ENCODE measurements around the gene FCN1. TPM values are rescaled to one million over a fixed set of nuclear protein-coding genes. Genes with fewer than 3 reads are reported as not detected.
A peak's percentile ranks its signal among the peaks of the same experiment; 100 is the strongest.

The FCN1 gene
- total and polyA plus RNA-seq, 4 donors: 0.08 to 13.8 (median 0.87) TPM

DNA sequence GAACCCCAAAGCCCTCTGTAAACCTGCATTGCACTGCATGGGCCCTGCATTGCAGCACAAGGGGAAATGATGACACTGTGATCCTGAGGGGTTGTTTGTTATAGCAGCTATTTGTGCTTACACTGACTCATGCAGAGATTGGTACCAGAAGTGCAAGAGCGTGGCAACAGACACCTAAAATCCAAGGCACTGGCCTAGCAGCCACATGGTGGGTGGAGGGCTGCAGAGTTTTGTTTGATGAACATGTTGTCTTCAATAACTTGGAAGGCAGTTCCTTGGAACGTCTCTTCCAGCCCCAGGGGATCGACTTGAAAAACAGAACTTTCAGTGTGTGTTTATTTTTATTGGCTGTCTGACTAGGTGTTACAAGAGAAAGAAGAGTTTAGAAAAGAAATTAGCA lies 22.6 kb downstream of the FCN1 start:
- DNase-seq (ENCODE audit: low read depth in 4 of 6, low spot score in 6 of 6): peak in 2 of 6 donors; percentile 13 to 84
- H3K27ac ChIP-seq (ENCODE audit: low read depth, low read length): no peak overlapping the region
- no peaks in the 10 kb centered on the region for H3K36me3 ChIP-seq (ENCODE audit: control insufficient read depth, insufficient read depth, low read length)
- H3K4me1 ChIP-seq (ENCODE audit: control insufficient read depth, insufficient read depth, low read length): peaks cover 6% of the 10 kb centered on the region
- H3K9me3 ChIP-seq (ENCODE audit: control insufficient read depth, insufficient read depth, low read length): no peaks in the 10 kb centered on the region
- H3K4me3 ChIP-seq (ENCODE audit: low read depth, low read length): no peak overlapping the region
- WGBS (ENCODE audit: insufficient coverage): 58% methylated on average over 3 of the region's 3 CpGs
- no peaks in the 10 kb centered on the region for H3K27me3 ChIP-seq (ENCODE audit: control insufficient read depth, insufficient read depth, low read length)

DNA sequence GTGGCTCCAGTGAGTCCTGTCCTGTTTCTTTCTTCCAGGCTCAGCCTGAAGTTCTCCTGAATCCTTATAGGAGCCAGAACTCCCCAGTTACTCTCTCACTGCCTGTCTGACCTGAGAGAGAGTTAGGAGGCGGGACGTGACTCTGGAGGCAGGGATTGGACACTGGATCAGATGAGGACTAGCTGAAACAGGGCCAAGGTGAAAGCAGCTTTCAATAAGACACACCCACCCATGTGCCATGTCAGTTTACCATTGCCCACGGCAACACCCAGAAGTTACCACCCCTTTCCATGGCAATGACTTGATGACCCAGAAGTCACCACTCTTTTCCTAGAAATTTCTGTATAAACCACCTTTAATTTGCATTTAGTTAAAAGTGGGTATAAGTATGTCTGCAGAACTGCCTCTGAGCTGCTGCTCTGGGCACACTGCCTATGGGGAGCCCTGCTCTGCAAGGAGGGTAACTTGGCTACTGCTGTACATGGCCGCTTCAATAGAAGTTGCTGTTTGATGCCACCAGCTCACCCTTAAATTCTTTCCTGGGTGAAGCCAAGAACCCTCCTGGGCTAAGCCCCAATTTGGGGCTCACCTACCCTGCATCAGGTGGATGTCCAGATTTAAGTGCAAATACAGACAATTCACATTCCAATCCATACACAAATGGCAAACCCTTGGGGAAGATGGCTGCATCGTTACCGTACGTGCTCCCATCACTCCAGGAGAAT lies 23.4 kb downstream of the FCN1 start:
- 100% methylated on average over 1 of the region's 7 CpGs for WGBS (ENCODE audit: insufficient coverage)
- Histone ChIP-seq H3K4me1 (ENCODE audit: control insufficient read depth, insufficient read depth, low read length) (peaks cover 6% of the 10 kb centered on the region), H3K27me3 (ENCODE audit: control insufficient read depth, insufficient read depth, low read length) (no peaks in the 10 kb centered on the region), H3K4me3 (ENCODE audit: low read depth, low read length) (no peak overlapping the region), H3K27ac (ENCODE audit: low read depth, low read length) (no peak overlapping the region), H3K36me3 (ENCODE audit: control insufficient read depth, insufficient read depth, low read length) (no peaks in the 10 kb centered on the region), H3K9me3 (ENCODE audit: control insufficient read depth, insufficient read depth, low read length) (no peaks in the 10 kb centered on the region)
- no peak for DNase-seq (ENCODE audit: low read depth in 4 of 6, low spot score in 6 of 6)

DNA sequence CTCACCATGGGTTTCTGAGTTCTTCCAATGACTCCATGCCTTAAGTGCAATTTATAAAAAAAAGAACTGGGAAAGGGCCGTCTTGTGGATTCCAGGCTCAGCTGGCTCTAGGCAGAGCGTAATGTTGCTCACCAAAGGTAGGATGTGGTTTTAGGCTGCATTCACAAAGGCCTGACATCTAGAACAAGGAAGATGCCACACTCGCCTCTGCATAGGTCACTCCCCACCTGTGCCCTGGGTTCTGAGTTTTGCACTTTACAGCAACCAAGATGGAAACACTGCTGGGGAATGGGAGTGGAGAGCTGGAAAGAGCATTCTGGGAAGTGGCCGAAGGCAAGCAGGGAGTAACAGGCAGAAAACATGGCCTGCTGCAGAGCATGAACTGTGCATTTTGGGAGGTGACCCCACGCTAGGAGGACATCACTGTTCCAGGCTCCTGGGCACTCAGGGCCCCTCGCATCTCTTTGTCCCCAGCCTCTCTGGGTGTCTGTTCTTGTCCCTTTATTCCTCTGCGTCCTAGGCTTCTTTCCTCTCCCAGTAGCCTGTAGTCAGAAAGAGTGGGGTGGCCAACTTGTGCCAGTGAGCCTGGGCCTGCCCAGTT lies 24.8 kb downstream of the FCN1 start:
- H3K27ac ChIP-seq (ENCODE audit: low read depth, low read length): no peak overlapping the region
- H3K4me1 ChIP-seq (ENCODE audit: control insufficient read depth, insufficient read depth, low read length): peaks cover 6% of the 10 kb centered on the region
- WGBS (ENCODE audit: insufficient coverage): 92% methylated on average over 6 of the region's 7 CpGs
- H3K4me3 ChIP-seq (ENCODE audit: low read depth, low read length): no peak overlapping the region
- no peaks in the 10 kb centered on the region for H3K9me3 ChIP-seq (ENCODE audit: control insufficient read depth, insufficient read depth, low read length)
- DNase-seq (ENCODE audit: low read depth in 4 of 6, low spot score in 6 of 6): no peak
- no peaks in the 10 kb centered on the region for H3K27me3 ChIP-seq (ENCODE audit: control insufficient read depth, insufficient read depth, low read length)
- H3K36me3 ChIP-seq (ENCODE audit: control insufficient read depth, insufficient read depth, low read length): no peaks in the 10 kb centered on the region

DNA sequence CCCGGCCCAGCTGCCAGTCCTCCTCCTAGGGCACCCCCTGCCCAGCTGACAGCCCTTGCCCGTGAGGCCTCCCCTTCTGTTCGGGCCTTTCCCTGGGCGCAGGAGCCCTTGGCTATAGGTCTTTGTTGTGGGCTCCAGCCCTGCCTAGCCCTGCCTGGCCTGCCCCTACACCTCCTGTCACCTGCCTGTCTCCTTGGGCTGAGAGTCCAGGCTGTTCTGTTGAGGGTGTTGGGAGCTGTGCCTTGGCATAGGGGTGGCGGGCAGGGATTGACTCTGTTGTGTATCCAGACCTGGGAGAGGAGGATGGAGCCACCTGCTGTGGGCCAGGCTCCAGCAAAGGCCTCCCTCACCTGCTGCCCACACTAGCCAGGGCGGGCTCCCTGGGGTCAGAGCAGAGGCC lies 25.5 kb downstream of the FCN1 start:
- peaks cover 6% of the 10 kb centered on the region for H3K4me1 ChIP-seq (ENCODE audit: control insufficient read depth, insufficient read depth, low read length)
- H3K4me3 ChIP-seq (ENCODE audit: low read depth, low read length): no peak overlapping the region
- no peaks in the 10 kb centered on the region for H3K9me3 ChIP-seq (ENCODE audit: control insufficient read depth, insufficient read depth, low read length)
- H3K27ac ChIP-seq (ENCODE audit: low read depth, low read length): no peak overlapping the region
- H3K36me3 ChIP-seq (ENCODE audit: control insufficient read depth, insufficient read depth, low read length): no peaks in the 10 kb centered on the region
- no peaks in the 10 kb centered on the region for H3K27me3 ChIP-seq (ENCODE audit: control insufficient read depth, insufficient read depth, low read length)
- 100% methylated on average over 3 of the region's 6 CpGs for WGBS (ENCODE audit: insufficient coverage)
- DNase-seq (ENCODE audit: low read depth in 4 of 6, low spot score in 6 of 6): no peak

GRCh38 chr9:134891713-134892112 lies 26.0 kb downstream of the FCN1 start:
- Histone ChIP-seq H3K9me3 (ENCODE audit: control insufficient read depth, insufficient read depth, low read length) (no peaks in the 10 kb centered on the region), H3K4me1 (ENCODE audit: control insufficient read depth, insufficient read depth, low read length) (peaks cover 6% of the 10 kb centered on the region), H3K27me3 (ENCODE audit: control insufficient read depth, insufficient read depth, low read length) (no peaks in the 10 kb centered on the region), H3K4me3 (ENCODE audit: low read depth, low read length) (no peak overlapping the region), H3K27ac (ENCODE audit: low read depth, low read length) (no peak overlapping the region), H3K36me3 (ENCODE audit: control insufficient read depth, insufficient read depth, low read length) (no peaks in the 10 kb centered on the region)
- WGBS (ENCODE audit: insufficient coverage): 84% methylated on average over 5 of the region's 5 CpGs
- no peak for DNase-seq (ENCODE audit: low read depth in 4 of 6, low spot score in 6 of 6)

DNA sequence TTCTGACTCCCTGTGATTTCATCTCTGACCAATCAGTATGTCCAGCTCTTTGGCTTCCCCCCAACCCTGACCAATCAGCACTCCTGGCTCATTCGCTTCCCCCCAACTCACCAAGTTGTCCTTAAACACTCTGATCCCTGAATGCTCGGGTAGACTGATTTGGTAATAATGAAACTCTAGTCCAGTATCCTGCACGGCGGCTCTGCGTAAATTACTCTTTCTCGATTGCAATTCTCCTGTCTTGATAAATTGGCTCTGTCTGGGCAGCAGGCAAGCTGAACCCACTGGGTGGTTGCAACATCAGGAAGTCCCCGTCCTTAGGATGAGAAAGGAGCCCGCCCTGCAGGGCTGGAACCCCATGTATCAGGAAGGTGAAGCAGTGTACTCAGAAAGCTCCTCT lies 26.7 kb downstream of the FCN1 start:
- WGBS (ENCODE audit: insufficient coverage): 54% methylated on average over 4 of the region's 8 CpGs
- peak in 1 of 6 donors; percentile 8 for DNase-seq (ENCODE audit: low read depth in 4 of 6, low spot score in 6 of 6)
- Histone ChIP-seq H3K27me3 (ENCODE audit: control insufficient read depth, insufficient read depth, low read length) (no peaks in the 10 kb centered on the region), H3K4me3 (ENCODE audit: low read depth, low read length) (no peak overlapping the region), H3K4me1 (ENCODE audit: control insufficient read depth, insufficient read depth, low read length) (peaks cover under 1% of the 10 kb centered on the region), H3K27ac (ENCODE audit: low read depth, low read length) (no peak overlapping the region), H3K36me3 (ENCODE audit: control insufficient read depth, insufficient read depth, low read length) (no peaks in the 10 kb centered on the region), H3K9me3 (ENCODE audit: control insufficient read depth, insufficient read depth, low read length) (no peaks in the 10 kb centered on the region)

DNA sequence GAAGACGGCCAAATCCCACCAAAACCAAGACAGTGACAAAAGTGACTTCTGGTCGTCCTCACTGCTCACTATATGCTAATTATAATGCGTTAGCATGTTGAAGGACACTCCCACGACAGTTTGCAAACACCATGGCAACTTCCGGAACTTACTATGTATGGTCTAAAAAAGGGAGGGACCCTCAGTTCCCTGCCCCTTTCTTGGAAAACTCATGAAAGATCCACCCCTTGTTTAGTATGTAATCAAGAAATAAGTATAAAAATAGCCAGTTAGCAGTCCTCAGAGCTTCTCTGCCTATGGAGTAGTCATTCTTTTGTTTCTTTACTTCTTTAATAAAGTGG lies 27.6 kb downstream of the FCN1 start:
- no peaks in the 10 kb centered on the region for H3K9me3 ChIP-seq (ENCODE audit: control insufficient read depth, insufficient read depth, low read length)
- no CpG with 5 or more reads among the region's 5 CpGs for WGBS (ENCODE audit: insufficient coverage)
- no peak overlapping the region for H3K4me3 ChIP-seq (ENCODE audit: low read depth, low read length)
- no peaks in the 10 kb centered on the region for H3K4me1 ChIP-seq (ENCODE audit: control insufficient read depth, insufficient read depth, low read length)
- H3K27me3 ChIP-seq (ENCODE audit: control insufficient read depth, insufficient read depth, low read length): no peaks in the 10 kb centered on the region
- no peaks in the 10 kb centered on the region for H3K36me3 ChIP-seq (ENCODE audit: control insufficient read depth, insufficient read depth, low read length)
- no peak for DNase-seq (ENCODE audit: low read depth in 4 of 6, low spot score in 6 of 6)
- H3K27ac ChIP-seq (ENCODE audit: low read depth, low read length): no peak overlapping the region

DNA sequence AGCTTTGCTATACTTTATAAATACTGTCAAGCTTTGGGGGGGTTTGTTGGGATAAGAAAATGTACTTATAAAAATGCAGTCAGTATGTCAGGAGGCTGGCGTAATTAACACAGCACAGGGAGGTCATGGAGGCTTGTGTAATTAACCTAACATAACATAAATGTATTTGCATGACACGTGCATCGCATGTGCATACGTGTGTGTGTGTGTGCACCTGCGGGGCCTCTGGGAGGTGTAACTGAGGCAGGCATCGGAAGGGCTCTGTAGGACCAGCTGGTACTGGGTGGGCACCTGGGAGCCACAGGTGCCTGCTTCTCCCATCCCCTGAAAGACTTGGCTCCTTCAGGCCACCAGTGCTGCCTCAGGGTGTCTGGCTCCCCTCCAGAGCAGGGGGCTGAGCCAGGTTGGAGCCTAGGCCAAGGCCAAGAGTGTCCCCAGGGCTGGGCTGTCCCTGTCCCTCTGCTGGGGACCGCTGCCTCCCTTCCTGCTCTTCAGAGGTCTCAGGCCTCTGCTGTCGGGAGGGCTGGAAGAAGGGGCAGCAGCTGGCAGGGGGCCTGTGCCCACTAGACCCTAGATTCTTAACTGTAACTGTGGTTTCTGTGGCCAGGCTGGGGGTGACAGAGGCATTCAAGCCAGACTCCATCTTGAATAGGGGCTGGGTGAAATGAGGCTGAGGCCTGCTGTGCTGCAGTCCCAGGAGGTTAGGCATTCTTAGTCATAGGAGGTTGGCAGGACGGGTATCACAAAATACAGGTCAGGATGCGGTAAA lies 28.1 kb downstream of the FCN1 start:
- no peak overlapping the region for H3K27ac ChIP-seq (ENCODE audit: low read depth, low read length)
- 88% methylated on average over 7 of the region's 10 CpGs for WGBS (ENCODE audit: insufficient coverage)

GRCh38 chr9:134888603-134889190 lies 29.0 kb downstream of the FCN1 start:
- no peak overlapping the region for H3K27ac ChIP-seq (ENCODE audit: low read depth, low read length)
- H3K4me1 ChIP-seq (ENCODE audit: control insufficient read depth, insufficient read depth, low read length): no peaks in the 10 kb centered on the region
- DNase-seq (ENCODE audit: low read depth in 4 of 6, low spot score in 6 of 6): no peak
- H3K4me3 ChIP-seq (ENCODE audit: low read depth, low read length): no peak overlapping the region
- H3K9me3 ChIP-seq (ENCODE audit: control insufficient read depth, insufficient read depth, low read length): no peaks in the 10 kb centered on the region
- no peaks in the 10 kb centered on the region for H3K36me3 ChIP-seq (ENCODE audit: control insufficient read depth, insufficient read depth, low read length)
- H3K27me3 ChIP-seq (ENCODE audit: control insufficient read depth, insufficient read depth, low read length): no peaks in the 10 kb centered on the region
- WGBS (ENCODE audit: insufficient coverage): 92% methylated on average over 11 of the region's 14 CpGs

More for the DNA sequence above, 28.1 kb downstream of the FCN1 start:
- Histone ChIP-seq H3K4me1 (ENCODE audit: control insufficient read depth, insufficient read depth, low read length) (no peaks in the 10 kb centered on the region), H3K36me3 (ENCODE audit: control insufficient read depth, insufficient read depth, low read length) (no peaks in the 10 kb centered on the region), H3K27me3 (ENCODE audit: control insufficient read depth, insufficient read depth, low read length) (no peaks in the 10 kb centered on the region), H3K4me3 (ENCODE audit: low read depth, low read length) (no peak overlapping the region), H3K9me3 (ENCODE audit: control insufficient read depth, insufficient read depth, low read length) (no peaks in the 10 kb centered on the region)
- DNase-seq (ENCODE audit: low read depth in 4 of 6, low spot score in 6 of 6): no peak
